Lung (tissue), 12 donors: ENCODE data around the gene CACNA1S. TPM values are rescaled to one million over a fixed set of nuclear protein-coding genes. Genes with fewer than 3 reads are reported as not detected.

Experiments
- ATAC-seq: fragments of 200-7000 bp; cut with Tn5 transposase; one replicate; pipeline ENCODE4 v1.9.1; 2020; ENCODE audit warnings: moderate number of reproducible peaks; ENCODE audit not compliant: insufficient read depth, low FRiP score
- DNase-seq, 3 donors: peaks; one replicate each; pipeline ENCODE4 v3.0.0-alpha.2; 2013 to 2017
- H3K27ac ChIP-seq, 2 donors: one replicate each; pipeline ENCODE4 v1.5.1; 2013; ENCODE audit warnings: mild to moderate bottlenecking in 2 of 2, moderate library complexity in 2 of 2, control low read depth in 1 of 2, inconsistent platforms in 1 of 2, low read depth in 1 of 2, low read length in 1 of 2
- H3K27me3 ChIP-seq, 3 donors: one replicate each; pipeline ENCODE4 v1.5.1; 2013; ENCODE audit warnings: low read length in 2 of 3; ENCODE audit not compliant: control insufficient read depth in 3 of 3, insufficient read depth in 3 of 3
- H3K36me3 ChIP-seq, 4 donors: one replicate each; pipeline ENCODE4 v1.5.1; 2013; ENCODE audit warnings: low read length in 4 of 4, mild to moderate bottlenecking in 1 of 4, moderate library complexity in 1 of 4; ENCODE audit not compliant: control insufficient read depth in 4 of 4, insufficient read depth in 4 of 4
- H3K4me1 ChIP-seq, 5 donors: one replicate each; pipeline ENCODE4 v1.5.1; 2013; ENCODE audit warnings: low read length in 5 of 5, mild to moderate bottlenecking in 2 of 5, moderate library complexity in 1 of 5; ENCODE audit not compliant: control insufficient read depth in 5 of 5, insufficient read depth in 5 of 5
- H3K4me3 ChIP-seq: one replicate; pipeline ENCODE4 v1.5.1; 2013; ENCODE audit warnings: mild to moderate bottlenecking, control low read depth, moderate library complexity
- H3K9ac ChIP-seq, 2 donors: one replicate each; pipeline ENCODE4 v1.5.1; 2013; ENCODE audit warnings: low read length in 2 of 2, control low read depth in 1 of 2; ENCODE audit not compliant: insufficient read depth in 1 of 2
- H3K9me3 ChIP-seq, 4 donors: one replicate each; pipeline ENCODE4 v1.5.1; 2013; ENCODE audit warnings: low read length in 3 of 4, mild to moderate bottlenecking in 1 of 4, moderate library complexity in 1 of 4; ENCODE audit not compliant: control insufficient read depth in 4 of 4, insufficient read depth in 3 of 4
- WGBS, 2 donors: extraction: QIAGEN DNeasy Blood & Tissue Kit; methylation state at CpG; one replicate each; pipeline ENCODE4 v1.1.7; 2013; 5-methylcytosine and 5-hydroxymethylcytosine counted together
- polyA plus RNA-seq, 2 donors: library from polyadenylated mRNA; stranded (reverse); fragments of 200-250 nt; gene quantifications; one replicate each; pipeline ENCODE4 v1.2.1, GENCODE V29; 2013
- total RNA-seq, 2 donors: library from RNA; depleted of rRNA in 1 of 2; stranded (reverse); fragments of >200 nt in 1 of 2; gene quantifications; one replicate each; pipeline ENCODE4 v1.2.1, GENCODE V29; 2014 to 2021
- TF ChIP-seq, protein P1 (sequence below): IDR thresholded peaks from 2 replicates; pipeline ENCODE4 v1.5.1; 2012; ENCODE audit warnings: mild to moderate bottlenecking; ENCODE audit errors: control extremely low read depth, extremely low read depth
- donor health status: control.
- donor health status: control.
- donor health status: Bipolar disorder and iron deficiency.
- donor health status: healthy.
- donor health status: DM: yes; HTN: yes; CAD: no.

CACNA1S gene
- total and polyA plus RNA-seq, 4 donors = 0.01 to 0.20 (median 0.02) TPM; not detected in 1

DNA sequence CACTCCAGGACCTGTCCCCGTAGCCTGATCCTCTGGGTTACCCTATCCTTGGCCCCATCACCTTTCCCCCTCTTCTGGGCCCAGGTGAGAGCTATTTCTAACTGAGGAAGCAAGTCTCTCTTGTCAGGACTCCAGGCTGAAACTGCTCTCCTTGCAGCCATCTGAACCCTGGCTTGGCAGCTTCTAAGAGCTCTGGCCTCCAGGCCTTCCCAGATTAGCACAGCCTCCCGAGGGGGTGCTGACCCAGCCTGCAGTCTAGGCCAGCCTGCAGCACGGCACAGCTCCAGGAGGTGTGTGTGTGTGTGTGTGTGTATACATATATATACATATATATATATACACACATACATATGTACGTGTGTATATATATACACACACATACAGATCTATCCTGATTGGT lies 17.4 kb downstream of the CACNA1S start:
- 70 to 84% methylated on average over 4 of the region's 4 CpGs for WGBS, 2 donors
- Histone ChIP-seq H3K27me3 (no peaks in the 10 kb centered on the region), H3K9me3 (no peaks in the 10 kb centered on the region), H3K27ac (no peak overlapping the region), H3K4me1 (peaks cover 0 to 25% (median 0%) of the 10 kb centered on the region in 5 donors), H3K36me3 (no peaks in the 10 kb centered on the region), H3K9ac (no peak overlapping the region), H3K4me3 (no peak overlapping the region)
- TF ChIP-seq, protein P1, sequence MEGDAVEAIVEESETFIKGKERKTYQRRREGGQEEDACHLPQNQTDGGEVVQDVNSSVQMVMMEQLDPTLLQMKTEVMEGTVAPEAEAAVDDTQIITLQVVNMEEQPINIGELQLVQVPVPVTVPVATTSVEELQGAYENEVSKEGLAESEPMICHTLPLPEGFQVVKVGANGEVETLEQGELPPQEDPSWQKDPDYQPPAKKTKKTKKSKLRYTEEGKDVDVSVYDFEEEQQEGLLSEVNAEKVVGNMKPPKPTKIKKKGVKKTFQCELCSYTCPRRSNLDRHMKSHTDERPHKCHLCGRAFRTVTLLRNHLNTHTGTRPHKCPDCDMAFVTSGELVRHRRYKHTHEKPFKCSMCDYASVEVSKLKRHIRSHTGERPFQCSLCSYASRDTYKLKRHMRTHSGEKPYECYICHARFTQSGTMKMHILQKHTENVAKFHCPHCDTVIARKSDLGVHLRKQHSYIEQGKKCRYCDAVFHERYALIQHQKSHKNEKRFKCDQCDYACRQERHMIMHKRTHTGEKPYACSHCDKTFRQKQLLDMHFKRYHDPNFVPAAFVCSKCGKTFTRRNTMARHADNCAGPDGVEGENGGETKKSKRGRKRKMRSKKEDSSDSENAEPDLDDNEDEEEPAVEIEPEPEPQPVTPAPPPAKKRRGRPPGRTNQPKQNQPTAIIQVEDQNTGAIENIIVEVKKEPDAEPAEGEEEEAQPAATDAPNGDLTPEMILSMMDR = no peak
- ATAC-seq = no peak
- peak; percentile 42 to 60 (median 54) for DNase-seq

DNA sequence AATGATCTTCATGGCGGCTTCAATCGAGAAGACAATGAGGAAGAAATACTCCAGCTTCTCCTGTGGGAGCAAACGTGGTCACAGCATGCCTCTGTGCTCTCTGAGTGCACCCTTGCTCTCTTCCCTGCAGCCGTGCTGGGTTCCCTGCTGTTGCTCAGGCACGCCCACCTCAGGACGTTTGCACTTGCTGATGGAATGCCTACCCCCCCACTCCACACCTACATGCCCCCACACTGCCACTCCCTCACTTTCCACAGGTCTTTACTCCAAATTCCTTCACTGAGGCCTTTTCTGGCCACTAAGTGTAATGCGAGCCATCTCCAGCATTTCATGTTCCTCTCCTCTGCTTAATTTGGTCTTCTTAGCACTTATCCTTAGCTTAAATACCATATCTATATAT lies 18.3 kb downstream of the CACNA1S start:
- H3K27me3 ChIP-seq = no peaks in the 10 kb centered on the region
- H3K4me3 ChIP-seq = no peak overlapping the region
- no peak for ATAC-seq
- H3K36me3 ChIP-seq = no peaks in the 10 kb centered on the region
- H3K4me1 ChIP-seq = peaks cover 0 to 31% (median 0%) of the 10 kb centered on the region in 5 donors
- no peak overlapping the region for H3K27ac ChIP-seq
- H3K9me3 ChIP-seq = no peaks in the 10 kb centered on the region
- TF ChIP-seq, protein P1 = no peak
- DNase-seq = no peak
- WGBS, 2 donors = 81 to 82% methylated on average over 7 of the region's 7 CpGs
- H3K9ac ChIP-seq = no peak overlapping the region

DNA sequence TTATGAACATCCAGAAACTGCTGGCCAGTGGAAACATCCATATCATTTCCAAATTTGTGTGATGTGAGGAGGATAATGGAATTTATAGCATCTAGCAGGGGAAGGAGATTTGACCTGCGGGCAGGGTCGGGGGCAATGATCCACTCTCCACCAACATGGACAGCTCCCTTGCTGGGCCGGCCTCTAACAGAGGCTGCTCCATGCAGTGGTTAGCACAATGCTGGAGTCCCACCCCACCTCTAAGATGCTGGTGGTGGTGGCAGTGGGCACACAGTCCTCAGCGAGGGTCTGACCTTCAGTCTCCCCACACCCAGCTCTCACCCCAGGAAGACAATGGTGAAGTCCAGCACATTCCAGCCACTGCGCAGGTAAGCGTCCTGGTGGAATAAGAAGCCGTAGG lies 18.7 kb downstream of the CACNA1S start:
- Histone ChIP-seq H3K27ac (no peak overlapping the region), H3K9ac (no peak overlapping the region), H3K9me3 (no peaks in the 10 kb centered on the region), H3K4me3 (no peak overlapping the region), H3K4me1 (peaks cover 0 to 31% (median 0%) of the 10 kb centered on the region in 5 donors), H3K36me3 (no peaks in the 10 kb centered on the region), H3K27me3 (no peaks in the 10 kb centered on the region)
- DNase-seq (no peak), ATAC-seq (no peak)
- TF ChIP-seq, protein P1 = no peak
- 95% methylated on average over 7 of the region's 7 CpGs for WGBS, 2 donors

DNA sequence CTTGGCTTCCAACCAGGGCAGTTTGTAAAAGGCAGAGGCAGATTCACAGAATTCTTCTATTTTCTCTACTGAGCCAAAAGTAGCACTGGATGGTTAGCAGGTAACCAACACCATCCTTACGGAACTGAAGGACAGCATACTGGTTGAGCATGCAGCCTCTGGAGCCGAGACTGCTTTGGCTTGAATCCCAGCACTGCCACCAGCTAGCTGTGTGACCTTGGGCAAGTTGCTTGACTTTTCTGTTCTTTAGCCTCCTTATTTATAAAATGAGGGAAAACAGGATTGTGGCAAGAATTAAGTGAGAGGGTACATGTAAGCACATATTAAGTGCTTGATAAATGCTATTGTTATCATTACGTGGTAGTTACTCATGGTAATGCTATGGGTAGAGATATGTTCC lies 19.5 kb downstream of the CACNA1S start:
- Histone ChIP-seq H3K9ac (no peak overlapping the region), H3K27ac (no peak overlapping the region), H3K4me3 (no peak overlapping the region), H3K9me3 (no peaks in the 10 kb centered on the region), H3K4me1 (peaks cover 0 to 31% (median 0%) of the 10 kb centered on the region in 5 donors), H3K27me3 (no peaks in the 10 kb centered on the region), H3K36me3 (no peaks in the 10 kb centered on the region)
- 90 to 95% methylated on average over 3 of the region's 3 CpGs for WGBS, 2 donors
- DNase-seq (no peak), ATAC-seq (no peak)
- TF ChIP-seq, protein P1 = no peak
